K562 (cell line): ENCODE results near the gene NUDCD3. TPM values are rescaled to one million over a fixed set of nuclear protein-coding genes. Genes with fewer than 3 reads are reported as not detected.

Experiments
- CBX3 ChIP-seq, 2 experiments: IDR thresholded peaks; 1 replicate in 1 of 2; 2 replicates in 1 of 2; pipeline ENCODE4 v1.6.1; 2012; ENCODE audit warnings: inconsistent platforms in 2 of 2, low read length in 2 of 2, borderline replicate concordance in 1 of 2, control low read depth in 1 of 2
- CHD7 ChIP-seq: fragments of 200-600 bp; sonication (generic); IDR thresholded peaks from one replicate; pipeline ENCODE4 v1.6.1; 2012; ENCODE audit warnings: mild to moderate bottlenecking, low read depth, low read length, inconsistent platforms
- CREBBP ChIP-seq: IDR thresholded peaks from one replicate; pipeline ENCODE4 v1.6.1; 2012; ENCODE audit warnings: low read depth, mild to moderate bottlenecking, control low read depth, inconsistent platforms, low read length
- TEAD2 ChIP-seq: fragments of 450-650 bp; IDR thresholded peaks from 2 replicates; pipeline ENCODE4 v1.6.1; 2016; ENCODE audit warnings: missing genetic modification characterization, control low read depth, missing compliant biosample characterization
- THAP12 ChIP-seq: fragments of 250-450 bp; sonication (Bioruptor Pico); IDR thresholded peaks from 2 replicates; pipeline ENCODE4 v1.9.0; 2021; ENCODE audit warnings: mild to moderate bottlenecking, inconsistent platforms
- ZNF785 ChIP-seq: fragments of 250-450 bp; sonication (Bioruptor Pico); IDR thresholded peaks from 2 replicates; pipeline ENCODE4 v1.4.0; 2020; ENCODE audit warnings: mild to moderate bottlenecking
- polyA plus RNA-seq, 8 experiments: library from polyadenylated mRNA; depleted of rRNA in 4 of 8; stranded (reverse) in 5 of 8; unstranded in 3 of 8; fragments of >200 nt; fragmentation: Nextera tagmentation in 2 of 8; fragmentation: Illumina TruSeq in 1 of 8; extraction: Ambion mirVana in 2 of 8; extraction: Trizol in 1 of 8; gene quantifications; 2 replicates each; pipeline versions ENCODE4 v1.2.1 to v1.2.3, GENCODE V29; 2011 to 2014; ENCODE audit warnings: inconsistent platforms in 1 of 8, missing spikeins in 1 of 8
- total RNA-seq, 7 experiments: library from RNA; depleted of rRNA in 6 of 7; stranded (reverse); fragments of >200 nt in 6 of 7; fragmentation: Illumina TruSeq in 2 of 7; extraction: Trizol in 2 of 7; gene quantifications; 2 replicates each; pipeline versions ENCODE4 v1.2.1 to v1.2.3, GENCODE V29; 2011 to 2021; ENCODE audit warnings: low replicate concordance in 1 of 7

NUDCD3 gene
- total and polyA plus RNA-seq, 9 of the 15 experiments (the other 6 are each of a cell fraction or from before 2014, with no cell fraction given): 24.8 to 64.2 (median 42.6) TPM

- no peak for TF ChIP-seq CHD7
- no peak for TF ChIP-seq ZNF785
- TF ChIP-seq THAP12 (CRISPR knock-in tag): no peak
- TF ChIP-seq TEAD2 (tag): no peak
- no peak for TF ChIP-seq CREBBP
- TF ChIP-seq CBX3 (IDR thresholded peaks at IDR 0.05; ENCODE audit: borderline replicate concordance in 1 of 2, low read length in 2 of 2): no peak
Observed at GRCh38 chr7:44477938-44478337, 12.5 kb downstream of the NUDCD3 start (continued).
